K562 (cell line): ENCODE data around the gene ZMIZ1. TPM values are rescaled to one million over a fixed set of nuclear protein-coding genes. Genes with fewer than 3 reads are reported as not detected.
A peak's percentile ranks its signal among the peaks of the same experiment; 100 is the strongest.

ENCODE experiments used
- FOXM1 ChIP-seq, 2 experiments: fragments of 450-650 bp in 1 of 2; sonication (generic) in 1 of 2; formaldehyde crosslinking in 1 of 2; IDR thresholded peaks; 2 replicates each; pipeline versions ENCODE4 v1.6.1 to v1.9.0; 2017 to 2022; ENCODE audit warnings: low read depth in 2 of 2, mild to moderate bottlenecking in 2 of 2, missing genetic modification reagents in 1 of 2, moderate library complexity in 1 of 2
- MBD2 ChIP-seq: sonication (generic); IDR thresholded peaks from 2 replicates; pipeline ENCODE4 v1.6.1; 2016; ENCODE audit warnings: low read depth, borderline replicate concordance
- MGA ChIP-seq: fragments of 450-650 bp; IDR thresholded peaks from 2 replicates; pipeline ENCODE4 v1.6.1; 2016; ENCODE audit warnings: mild to moderate bottlenecking, moderate library complexity
- MNT ChIP-seq, 2 experiments: fragments of 450-650 bp; conservative IDR thresholded peaks; 2 replicates each; pipeline ENCODE4 v1.6.1; 2017; ENCODE audit warnings: mild to moderate bottlenecking in 2 of 2, moderate library complexity in 2 of 2
- ZMIZ1 ChIP-seq, 2 experiments: fragments of 150-350 bp in 1 of 2; IDR thresholded peaks; 2 replicates each; pipeline ENCODE4 v1.6.1; 2012 to 2016; ENCODE audit warnings: low read depth in 2 of 2, low read length in 2 of 2, mild to moderate bottlenecking in 1 of 2, moderate library complexity in 1 of 2
- ZNF274 ChIP-seq: IDR thresholded peaks from 2 replicates; pipeline ENCODE4 v1.6.1; 2011; ENCODE audit warnings: low read depth, mild to moderate bottlenecking, low read length, moderate library complexity, borderline replicate concordance
- ZNF586 ChIP-seq: fragments of 450-650 bp; formaldehyde crosslinking; conservative IDR thresholded peaks from 2 replicates; pipeline ENCODE4 v1.4.0; 2020; ENCODE audit warnings: mild to moderate bottlenecking, moderate library complexity
- polyA plus RNA-seq, 8 experiments: library from polyadenylated mRNA; depleted of rRNA in 4 of 8; stranded (reverse) in 5 of 8; unstranded in 3 of 8; fragments of >200 nt; fragmentation: Nextera tagmentation in 2 of 8; fragmentation: Illumina TruSeq in 1 of 8; extraction: Ambion mirVana in 2 of 8; extraction: Trizol in 1 of 8; gene quantifications; 2 replicates each; pipeline versions ENCODE4 v1.2.1 to v1.2.3, GENCODE V29; 2011 to 2014; ENCODE audit warnings: inconsistent platforms in 1 of 8, missing spikeins in 1 of 8
- total RNA-seq, 7 experiments: library from RNA; depleted of rRNA in 6 of 7; stranded (reverse); fragments of >200 nt in 6 of 7; fragmentation: Illumina TruSeq in 2 of 7; extraction: Trizol in 2 of 7; gene quantifications; 2 replicates each; pipeline versions ENCODE4 v1.2.1 to v1.2.3, GENCODE V29; 2011 to 2021; ENCODE audit warnings: low replicate concordance in 1 of 7

Gene ZMIZ1
- total and polyA plus RNA-seq, 9 of the 15 experiments (the other 6 are each of a cell fraction or from before 2014, with no cell fraction given), result 1.0 to 37.3 (median 4.3) TPM

- TF ChIP-seq MGA (no peak), ZMIZ1 (IDR thresholded peaks at IDR 0.05; ENCODE audit: low read depth in 2 of 2, low read length in 2 of 2) (peak in 1 of 2 experiments; percentile 80; a peak in 2 of 4 replicates), MNT (conservative IDR thresholded peaks at IDR 0.05) (peak in 1 of 2 experiments; percentile 59; a peak in 2 of 4 replicates), FOXM1 (IDR thresholded peaks at IDR 0.05; ENCODE audit: low read depth) (peak; percentile 63), FOXM1 (CRISPR knock-in tag; IDR thresholded peaks at IDR 0.05; ENCODE audit: low read depth) (no peak), MBD2 (peak; percentile 63; the same call in 1 of the 2 replicates), ZNF586 (CRISPR knock-in tag) (no peak), ZNF274 (no peak)
Observed at GRCh38 chr10:79027147-79028055, 41.4 kb upstream of the ZMIZ1 start (continued).
